GM19238 (cell line): ENCODE data around the gene PLAGL1.
"Not testable (repeated sequence)": the region's sequence is repeated elsewhere in the genome, so short reads cannot be mapped to it uniquely, and the experiment has no call there.

Source experiments
- DNase-seq: peaks from one replicate; pipeline ENCODE4 v3.0.0; 2011; ENCODE audit warnings: low spot score; ENCODE audit not compliant: insufficient read length

Gene PLAGL1

DNA sequence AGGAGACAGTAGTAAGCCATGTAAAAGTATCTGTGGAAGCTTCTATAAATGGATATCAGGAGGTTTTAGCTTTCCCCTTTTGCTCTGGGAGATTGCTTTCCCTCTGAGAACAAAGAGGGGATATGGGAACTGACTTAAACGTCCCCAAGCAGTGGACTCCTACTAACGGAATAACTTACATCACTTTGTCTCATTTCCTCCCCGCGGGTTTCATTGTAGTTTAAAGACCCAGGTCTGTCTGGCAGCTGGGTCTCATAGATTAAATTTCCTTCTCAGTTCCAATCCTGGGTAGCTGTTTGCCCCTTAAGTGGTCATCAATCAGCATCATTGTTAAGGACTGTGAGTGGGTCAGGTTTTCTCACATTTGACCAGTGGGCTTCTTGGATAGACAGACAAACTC, 68.7 kb downstream of the PLAGL1 start:
- no peak for DNase-seq

DNA sequence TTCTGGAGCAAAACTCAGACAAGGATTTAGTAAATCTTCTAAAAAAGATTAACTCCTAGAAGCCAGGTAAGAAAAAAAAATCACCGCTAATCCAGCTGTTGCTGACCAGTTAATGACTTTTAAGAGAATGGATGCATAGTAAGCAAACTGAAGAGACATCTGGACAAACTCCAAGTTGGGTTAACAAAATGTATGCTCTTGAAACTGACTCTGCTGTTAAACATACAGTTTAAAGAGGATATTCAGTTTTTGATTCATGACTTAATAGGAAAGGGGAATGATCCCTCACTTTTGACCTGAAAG, 70.4 kb downstream of the PLAGL1 start:
- DNase-seq: no peak

DNA sequence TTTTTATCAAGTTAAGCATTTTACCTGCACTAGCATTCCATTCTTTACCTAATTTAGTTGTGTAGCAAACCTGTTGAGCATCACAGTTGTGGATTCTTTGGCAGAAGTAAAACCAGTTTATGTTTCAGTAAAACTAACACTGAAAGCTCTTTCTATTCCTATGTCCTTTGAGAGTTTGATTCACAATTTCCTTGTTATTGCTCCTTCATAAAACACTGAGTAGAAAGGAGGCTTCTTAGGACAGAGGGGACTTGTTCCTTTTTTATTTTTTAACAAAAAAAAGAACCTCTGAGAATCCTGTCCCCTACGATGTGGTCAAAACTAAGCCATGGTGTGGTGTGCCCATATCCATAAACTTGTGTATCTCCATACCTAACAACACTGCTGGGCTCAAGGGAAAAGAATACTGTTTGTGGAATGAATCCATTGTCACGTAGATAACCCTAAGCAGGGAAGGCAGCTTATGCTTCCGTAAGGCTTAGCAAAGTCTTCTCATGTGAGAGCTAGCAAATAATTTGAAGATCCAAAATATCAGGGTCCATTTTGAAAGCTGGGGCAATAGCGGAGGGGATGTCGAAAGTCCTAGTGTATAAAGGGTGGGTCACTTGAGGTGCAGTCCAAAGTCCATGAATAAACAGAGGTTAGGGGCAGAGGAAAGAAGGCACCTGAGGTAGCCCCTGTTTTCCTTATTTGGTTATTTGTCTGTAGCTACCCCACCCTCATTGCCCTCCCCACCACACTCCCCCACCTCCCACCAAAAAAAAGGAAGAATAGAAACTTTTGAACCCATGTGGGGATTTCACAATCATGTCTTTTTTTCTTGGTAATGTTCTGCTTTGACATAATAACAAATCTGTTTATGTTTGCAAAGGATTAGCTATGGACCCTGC, 71.0 kb downstream of the PLAGL1 start:
- no peak for DNase-seq

DNA sequence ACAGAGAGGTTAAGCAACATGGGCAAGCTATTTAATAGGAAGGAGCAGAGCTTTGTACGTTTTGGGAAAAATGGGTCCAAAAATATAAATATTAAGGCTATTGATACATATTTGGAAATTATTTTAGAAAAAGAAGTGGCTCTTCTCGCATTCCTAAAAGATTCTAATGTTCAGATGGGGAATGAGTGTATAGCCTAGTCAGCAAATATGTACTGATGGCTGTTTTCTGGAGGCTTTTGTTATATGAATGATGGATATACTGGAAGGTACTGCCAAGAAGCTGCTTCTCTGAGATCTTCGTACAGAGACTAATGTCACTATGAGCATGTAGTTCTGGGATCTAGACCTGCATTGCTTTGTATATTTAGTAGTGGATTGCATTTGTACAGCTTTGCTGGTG, 71.7 kb downstream of the PLAGL1 start:
- DNase-seq: no peak

DNA sequence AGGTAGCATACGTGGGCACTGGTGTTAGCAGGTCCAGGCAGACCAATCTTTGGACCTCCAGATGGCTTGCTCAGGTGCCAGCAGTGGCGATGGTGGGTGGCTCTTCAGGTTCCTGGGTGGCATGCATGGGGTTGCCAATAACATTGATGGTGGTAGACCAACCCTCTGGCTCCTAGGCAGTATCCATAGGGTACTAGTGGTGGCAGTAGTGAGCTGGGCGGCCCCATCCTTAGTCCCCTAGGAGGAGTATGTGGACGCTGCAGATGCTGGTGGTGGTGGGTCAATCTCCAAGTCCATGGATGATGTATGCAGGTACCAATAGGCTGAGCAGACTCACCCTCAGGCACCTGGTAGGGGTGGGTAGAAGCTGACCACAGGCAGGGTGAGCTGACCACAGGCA, 73.2 kb downstream of the PLAGL1 start:
- no peak for DNase-seq

DNA sequence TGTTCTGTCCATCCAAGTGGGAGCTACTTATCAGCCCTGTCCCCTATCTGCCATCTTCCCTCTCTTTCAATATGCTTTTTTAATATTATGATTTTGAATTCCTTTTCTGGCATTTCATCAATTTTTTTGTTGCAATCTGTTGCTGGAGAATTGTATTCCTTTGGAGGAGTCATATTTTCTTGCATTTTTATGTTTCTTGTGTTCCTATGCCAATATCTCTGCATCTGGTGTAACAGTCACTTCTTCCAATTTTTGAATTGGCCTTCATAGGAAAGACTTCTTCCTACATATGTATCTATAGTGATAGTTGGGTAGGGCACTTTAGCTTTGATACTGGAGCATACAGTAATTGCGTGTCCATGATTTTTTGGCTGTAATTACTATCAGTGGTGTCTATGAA, 73.7 kb downstream of the PLAGL1 start:
- no peak for DNase-seq

DNA sequence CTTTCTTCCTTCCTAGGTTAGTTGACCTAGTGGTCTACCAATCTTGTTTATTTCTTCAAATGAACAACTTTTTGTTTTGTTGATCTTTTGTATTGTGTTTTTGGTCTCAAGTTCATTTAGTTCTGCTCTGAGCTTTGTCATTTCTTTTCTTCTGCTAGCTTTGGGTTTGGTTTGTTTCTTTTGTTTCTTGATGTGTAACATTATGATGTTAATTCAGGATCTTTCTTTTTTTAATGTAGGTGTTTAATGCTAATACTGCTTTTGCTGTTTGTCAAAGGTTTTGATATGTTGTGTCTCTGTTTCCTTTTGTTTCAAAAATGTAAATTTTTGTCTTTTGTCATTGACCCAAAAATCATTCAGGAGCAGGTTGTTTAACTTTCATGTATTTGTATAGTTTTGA, 78.1 kb downstream of the PLAGL1 start:
- no peak for DNase-seq

DNA sequence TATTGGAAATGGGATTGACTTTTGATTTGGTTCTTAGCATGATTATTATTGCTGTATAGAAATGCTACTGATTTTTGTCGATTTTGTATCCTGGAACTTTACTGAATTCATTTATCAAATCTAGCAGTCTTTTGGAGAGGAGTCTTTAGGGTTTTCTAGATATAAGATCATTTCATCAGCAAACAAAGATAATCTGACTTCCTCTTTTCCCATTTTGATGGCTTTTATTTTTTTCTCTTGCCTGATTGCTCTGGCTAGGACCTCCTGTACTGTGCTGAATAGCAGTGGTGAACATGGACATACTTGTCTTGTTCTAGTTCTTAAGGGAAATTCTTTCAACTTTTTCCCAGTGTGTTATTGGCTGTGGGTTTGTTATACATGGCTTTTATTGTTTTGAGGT, 79.2 kb downstream of the PLAGL1 start:
- no peak for DNase-seq

DNA sequence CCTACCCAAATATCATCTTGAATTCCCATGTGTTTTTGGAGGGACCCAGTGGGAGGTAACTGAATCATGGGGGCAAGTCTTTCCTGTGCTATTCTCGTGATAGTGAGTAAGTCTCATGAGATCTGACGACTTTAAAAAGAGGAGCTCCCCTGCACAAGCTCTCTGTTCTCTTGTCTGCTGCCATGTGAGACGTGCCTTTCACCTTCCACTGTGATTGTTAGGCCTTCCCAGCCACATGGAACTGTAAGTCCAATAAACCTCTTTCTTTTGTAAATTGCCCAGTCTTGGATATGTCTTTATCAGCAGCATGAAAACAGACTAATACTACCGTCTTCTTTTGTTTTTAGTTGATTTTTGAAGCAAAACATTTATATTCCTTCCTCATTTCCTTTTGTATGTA, 91.0 kb downstream of the PLAGL1 start:
- not testable (repeated sequence) for DNase-seq

DNA sequence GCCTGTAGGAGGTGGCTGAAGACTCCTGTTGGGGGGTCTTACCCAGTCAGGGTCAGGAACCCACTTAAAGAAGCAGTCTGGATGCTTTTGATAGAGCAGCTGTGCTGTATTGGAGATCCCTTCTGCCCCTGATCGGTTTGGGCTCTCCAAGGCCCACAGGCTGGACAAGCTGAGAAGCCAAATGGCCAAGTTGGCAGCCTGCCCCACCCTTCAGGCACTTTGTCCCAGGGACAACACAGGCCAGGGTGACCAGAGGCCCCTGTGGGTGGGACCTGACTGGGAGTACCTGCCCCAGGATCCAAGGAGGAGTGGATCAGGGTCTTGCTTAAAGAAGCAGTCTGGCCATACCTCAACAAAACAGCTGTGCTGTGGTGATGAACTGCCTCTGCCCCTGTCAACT, 95.4 kb downstream of the PLAGL1 start:
- DNase-seq: no peak

DNA sequence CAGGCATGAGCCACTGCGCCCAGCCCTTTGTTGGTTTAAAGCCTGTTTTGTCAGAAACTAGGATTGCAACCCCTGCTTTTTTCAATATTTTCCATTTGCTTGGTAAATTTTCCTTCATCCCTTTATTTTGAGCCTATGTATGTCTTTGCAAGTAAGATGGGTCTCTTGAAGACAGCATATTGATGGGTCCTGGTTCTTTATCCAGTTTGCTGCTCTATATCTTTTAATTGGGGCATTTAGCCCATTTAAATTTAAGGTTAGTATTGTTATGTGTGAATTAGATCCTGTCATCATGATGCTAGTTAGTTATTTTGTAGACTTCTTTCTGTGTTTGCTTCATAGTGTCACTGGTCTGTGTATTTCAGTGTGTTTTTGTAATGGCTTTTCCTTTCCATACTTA, 97.0 kb downstream of the PLAGL1 start:
- DNase-seq: no peak

DNA sequence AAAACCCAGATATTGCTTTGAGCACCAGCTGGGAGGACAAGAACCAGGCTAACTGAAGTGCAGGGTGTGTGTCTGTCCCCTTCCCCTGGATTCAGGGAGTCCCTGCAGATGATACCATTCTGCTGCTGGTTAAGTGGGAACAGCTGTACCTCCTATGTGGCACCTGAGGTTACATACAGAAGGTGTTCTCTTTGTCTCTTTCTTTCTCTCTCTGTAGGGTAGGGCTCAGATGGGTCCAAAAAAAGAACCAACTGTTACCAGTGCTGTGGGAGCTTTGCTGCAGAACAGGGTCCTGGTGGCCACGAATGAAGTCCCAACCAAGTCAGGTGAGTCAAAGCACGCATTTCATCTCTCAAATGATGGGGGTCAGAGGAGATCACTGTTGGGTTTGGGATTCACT, 105.2 kb downstream of the PLAGL1 start:
- DNase-seq: no peak

DNA sequence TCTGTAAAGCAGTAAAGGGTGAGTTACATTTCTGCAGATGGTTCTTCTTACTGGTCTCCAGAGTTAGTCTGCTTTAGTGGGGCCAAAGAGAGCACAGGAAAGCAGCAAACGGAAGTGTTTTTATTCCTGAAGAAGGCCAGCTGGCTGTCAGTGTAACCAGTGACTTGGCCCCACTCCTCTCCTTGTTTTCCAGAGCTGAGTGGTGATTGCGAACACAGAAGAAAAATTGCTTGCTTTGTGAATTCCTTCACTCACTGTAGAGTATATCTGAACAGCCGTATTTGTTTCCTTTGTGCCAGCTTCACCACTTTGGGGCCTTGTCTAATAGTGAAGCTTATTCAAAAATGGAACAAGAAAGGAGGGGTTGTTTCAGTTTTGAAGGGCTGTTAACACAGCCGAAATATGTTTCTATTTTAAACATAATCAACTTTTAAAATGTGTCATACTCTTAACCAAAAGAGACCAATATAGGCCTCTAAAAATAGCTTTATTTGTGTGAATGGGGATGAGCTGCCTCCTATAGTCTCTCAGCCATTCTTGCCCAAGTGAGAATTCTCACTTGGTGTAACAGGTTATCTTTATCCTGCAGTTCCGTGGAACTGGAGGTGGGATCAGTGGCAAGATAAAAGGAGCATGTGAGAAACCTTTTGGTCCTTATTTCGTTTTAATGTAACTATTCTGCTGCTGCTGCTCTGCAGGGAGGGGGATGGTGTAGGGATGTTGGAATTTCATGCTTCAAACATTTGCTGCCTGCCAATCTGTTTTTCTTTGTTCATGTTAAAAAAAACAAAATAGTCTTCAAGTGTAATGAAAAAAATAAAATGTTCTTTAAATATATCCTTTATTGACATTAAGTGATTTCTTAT, 105.9 kb downstream of the PLAGL1 start:
- peak; percentile 20 for DNase-seq

DNA sequence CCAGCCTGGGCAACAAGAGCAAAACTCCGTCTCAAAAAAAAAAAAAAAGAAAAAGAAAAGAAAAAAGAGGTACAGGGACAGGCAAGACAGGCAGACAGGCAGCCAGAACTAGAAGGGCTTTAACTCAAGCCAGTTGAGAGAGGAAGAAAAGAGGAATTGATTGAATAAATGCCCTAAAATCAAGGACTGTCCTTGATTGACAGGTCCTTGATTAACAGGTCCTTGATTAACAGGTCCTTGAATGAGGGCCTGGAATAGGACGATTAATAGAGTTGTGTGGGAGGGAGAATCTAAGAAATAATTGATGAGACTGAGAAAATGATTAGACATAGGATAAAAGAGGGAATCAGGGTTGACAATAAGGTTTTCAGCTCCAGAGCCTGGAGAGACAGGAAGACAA, 107.7 kb downstream of the PLAGL1 start:
- no peak for DNase-seq

DNA sequence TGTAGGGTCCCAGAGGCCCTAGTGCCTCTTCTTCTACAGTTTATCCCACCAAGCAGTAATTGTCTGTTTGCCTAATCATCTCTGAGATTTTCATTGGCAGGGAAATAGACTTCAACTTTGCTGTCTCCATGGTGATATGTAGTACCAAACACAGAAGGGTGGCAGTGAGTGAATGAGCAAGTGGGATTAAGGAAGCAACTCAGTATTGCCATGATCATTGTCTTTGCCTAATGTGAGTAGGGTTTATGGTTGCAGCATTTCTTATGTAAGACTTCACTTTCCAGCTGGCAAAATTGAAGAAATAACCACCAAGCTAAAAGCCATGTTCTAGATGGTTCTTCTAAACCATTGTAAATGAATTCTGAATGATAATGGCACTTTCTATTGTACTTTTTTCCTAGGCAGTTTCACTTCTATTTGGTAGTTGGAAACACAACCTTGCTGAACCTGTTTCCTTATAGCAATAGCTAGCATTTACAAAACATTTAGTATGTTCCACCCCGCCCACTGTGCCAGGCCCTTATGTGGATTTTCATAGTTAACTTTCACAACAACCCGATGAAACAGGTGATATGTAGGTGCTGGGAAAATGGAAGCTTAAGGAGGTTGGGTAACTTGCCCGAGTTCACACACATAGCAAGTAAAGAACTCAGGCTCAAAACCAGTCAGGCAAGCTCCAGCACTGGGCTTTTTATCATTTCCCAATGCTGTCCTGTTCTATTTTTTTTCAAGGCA, 111.8 kb downstream of the PLAGL1 start:
- no peak for DNase-seq

DNA sequence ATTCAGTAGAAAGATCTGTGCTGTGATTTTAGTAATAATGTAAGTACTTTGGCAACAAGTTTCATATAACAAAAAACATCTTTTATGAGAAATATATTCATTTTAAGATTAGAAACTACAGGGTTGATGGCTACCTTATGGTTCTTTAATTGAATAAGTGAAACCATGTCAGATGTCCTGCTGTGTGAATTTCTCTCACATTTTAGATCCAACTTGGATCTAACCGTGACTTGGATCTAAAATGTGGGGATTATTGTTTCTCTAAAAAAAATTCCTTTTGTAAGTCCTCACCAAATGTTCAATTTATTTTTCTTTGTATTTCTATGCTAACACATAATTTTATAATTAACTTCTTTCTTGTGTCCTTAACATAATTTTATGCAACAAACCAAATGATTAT, 113.4 kb downstream of the PLAGL1 start:
- no peak for DNase-seq
